Left hindlimb (tissue), 1 donor: Measurements from ENCODE around the gene NUPR1.
"Not testable (repeated sequence)": the region's sequence is repeated elsewhere in the genome, so short reads cannot be mapped to it uniquely, and the experiment has no call there.

Source experiments
- DNase-seq: peaks from one replicate; pipeline ENCODE4 v3.0.0-alpha.2; 2018

The NUPR1 gene, protein sequence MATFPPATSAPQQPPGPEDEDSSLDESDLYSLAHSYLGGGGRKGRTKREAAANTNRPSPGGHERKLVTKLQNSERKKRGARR

DNA sequence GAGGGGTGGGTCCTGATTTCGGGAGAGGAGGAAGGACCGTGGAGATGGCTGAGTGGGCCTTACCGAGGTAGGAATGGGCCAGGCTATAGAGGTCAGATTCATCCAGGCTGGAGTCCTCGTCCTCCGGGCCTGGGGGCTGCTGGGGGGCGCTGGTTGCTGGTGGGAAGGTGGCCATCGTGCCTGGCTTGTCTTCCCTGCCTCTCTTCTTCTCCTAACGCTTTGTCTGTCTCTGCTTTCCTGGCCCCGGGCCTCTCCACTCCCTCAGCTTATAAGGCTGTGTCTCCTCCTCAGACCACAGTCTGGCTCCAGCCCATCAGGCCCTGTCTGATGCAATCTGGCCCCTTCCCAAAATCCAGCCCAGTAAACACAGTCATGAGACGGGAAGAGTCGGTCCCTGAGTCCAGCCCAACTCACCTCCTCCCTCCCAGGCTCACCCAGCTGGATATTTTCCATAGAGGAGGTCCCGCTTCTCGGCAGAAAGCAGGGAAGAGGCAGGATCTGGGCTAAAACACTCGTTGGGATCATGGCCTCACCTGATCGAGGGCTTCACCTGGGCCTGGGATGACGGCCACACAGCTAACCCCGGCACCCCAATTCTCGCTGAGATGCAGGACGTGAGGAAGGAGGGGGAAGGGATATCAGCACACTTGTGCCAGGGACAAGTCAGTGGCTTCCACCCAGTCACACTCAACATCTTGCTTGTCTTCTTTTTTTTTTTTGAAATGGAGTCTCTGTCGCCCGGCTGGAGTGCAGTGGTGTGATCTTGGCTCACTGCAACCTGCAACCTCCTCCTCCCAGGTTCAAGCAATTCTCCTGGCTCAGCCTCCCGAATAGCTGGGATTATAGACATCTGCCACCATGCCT is at the start of gene NUPR1:
NUPR1 (minus strand) TSS at position 242 of the 864 bp plus-strand sequence; CDS start at position 175, 67 bp downstream.
- DNase-seq = peak; percentile 96

DNA sequence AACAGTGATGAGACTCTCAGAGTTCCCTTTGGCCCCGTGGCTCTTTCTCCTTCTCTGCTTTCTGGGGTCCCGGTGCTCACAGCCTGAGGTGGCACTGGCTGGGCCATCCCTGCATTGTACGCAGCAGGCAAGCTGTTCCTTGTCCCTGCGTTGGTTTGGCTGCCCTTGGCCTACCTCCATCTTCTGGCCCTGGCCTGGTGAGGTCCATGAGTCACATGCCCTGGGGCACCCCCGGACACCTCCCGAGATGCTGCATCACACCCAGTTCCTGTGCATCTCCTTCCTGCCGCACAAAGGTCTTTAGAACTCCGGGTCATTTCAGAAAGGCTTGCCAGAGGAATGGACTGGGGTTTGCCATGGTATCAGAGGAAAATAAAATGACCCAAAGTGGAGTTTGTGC is 48.6 kb upstream of the NUPR1 start:
- no peak for DNase-seq

DNA sequence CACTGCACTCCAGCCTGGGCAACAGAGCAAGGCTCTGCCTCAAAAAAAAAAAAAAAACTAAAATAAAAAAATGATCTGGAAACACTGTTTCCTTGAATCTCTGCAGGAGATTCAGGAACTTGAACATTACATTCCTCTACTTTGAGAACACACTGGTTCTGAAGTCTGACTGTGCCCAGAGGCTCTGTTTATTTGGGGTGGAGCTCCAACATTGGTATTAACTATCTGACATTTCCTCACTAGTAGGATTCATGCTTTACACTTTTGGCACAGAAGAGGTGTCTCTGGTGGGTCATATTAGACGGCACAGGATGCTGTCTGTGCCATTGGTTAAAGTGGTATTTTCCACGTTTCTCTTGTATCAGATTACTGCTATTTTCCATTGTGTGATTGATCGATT is 47.7 kb upstream of the NUPR1 start:
- no peak for DNase-seq

DNA sequence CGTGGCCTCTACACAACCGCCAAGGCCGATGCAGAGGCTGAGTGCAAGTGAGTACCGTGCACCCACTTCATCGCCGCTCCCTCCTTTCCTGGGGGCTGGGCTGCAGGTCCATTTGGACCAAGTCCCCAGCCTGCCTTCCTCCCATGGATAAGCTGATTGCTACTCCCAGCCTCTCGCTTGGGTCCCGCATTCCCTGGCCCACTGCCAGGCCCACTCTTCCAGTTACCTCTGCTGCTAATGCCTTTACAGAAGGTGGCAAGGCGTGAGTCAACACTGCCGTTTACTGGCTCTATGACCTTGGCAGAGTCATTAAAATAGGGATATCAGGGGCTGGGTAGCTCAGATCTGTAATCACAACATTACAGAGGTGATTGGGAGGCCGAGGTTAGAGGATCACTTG is 46.9 kb upstream of the NUPR1 start:
- no peak for DNase-seq

DNA sequence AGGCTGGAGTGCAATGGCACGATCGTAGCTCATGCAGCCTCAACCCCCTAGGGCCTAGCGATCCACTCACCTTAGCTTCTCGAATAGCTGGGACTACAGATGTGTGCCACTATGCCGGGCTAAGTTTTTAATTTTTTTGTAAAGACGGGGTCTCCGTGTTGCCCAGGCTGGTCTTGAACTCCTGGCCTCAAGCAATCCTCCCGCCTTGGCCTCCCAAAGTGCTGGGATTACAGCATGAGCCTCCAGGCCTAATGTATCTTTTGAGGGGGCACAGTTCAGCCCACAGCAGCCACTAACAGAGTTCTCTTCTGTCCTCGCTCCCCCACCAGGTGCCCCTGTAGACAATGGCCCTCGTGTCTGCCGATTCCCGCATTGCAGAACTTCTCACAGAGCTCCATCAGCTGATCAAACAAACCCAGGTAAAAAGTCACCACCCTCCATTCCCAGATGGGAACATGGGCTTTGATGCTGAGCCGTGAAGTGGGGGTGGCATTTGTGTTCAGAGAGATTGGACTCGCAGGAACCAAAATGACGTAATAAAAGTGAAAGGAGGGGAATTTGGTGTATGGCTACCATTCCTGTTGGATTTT is 42.0 kb upstream of the NUPR1 start:
- DNase-seq = no peak

GRCh38 chr16:28575446-28576109 is 36.8 kb upstream of the NUPR1 start:
- no peak for DNase-seq

DNA sequence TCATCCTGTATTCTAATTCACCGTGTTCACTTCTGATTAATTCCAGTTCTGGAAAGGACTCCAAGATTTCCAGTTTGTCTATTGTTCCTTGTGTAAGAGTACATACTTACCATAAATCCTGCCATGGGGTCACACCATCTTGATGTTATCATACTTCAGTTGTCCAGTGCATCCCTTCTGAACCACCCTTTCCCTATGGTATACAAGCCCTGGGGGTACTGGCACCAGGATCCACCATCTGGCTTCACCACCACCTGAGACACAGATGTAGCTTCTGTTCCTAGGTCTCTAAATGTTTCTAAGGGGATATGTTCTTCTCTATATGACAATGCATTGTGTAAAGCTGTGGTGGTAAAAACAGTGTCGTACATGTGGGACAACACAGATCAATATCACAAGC is 36.2 kb upstream of the NUPR1 start:
- DNase-seq = no peak

GRCh38 chr16:28573738-28574718 is 35.3 kb upstream of the NUPR1 start:
- no peak for DNase-seq

DNA sequence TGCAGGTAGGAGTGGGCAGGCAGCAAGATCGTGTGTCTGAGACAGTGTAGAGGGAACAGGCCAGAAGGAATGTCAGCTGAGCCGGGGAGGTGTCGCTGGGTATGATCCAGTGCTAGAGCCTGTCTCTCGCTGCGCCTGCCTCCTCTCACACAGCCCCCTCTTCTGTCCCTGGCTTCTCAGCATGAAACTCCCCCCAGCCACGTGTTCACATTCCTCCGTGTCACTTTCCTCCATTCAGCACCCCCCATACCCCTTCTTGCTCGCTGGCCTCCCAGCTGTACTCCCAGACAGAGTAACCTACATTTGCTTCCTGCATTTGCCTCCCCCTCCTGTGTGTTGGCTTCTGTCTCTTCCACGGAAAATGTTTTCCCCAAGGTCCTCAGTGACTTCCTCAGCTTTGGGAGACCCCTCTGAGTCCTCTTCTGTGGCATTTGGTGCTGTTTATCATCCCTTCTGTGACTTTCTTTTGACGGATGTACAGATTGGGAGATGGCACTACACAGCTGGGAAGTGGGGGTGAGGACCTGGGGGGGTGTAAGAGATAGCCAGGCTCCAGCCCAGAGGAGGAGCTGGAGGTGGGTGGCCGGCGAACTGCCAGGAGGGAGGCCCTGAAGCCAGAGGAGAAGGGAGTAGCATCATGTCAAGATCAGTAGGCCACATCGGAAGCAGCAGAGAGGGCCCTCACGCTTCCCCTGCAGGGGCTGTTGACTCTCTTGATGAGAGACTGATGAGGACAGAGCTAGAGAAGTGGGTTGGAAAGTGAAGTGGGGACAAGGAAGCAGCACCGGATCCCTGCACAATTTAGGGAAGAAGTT is 34.1 kb upstream of the NUPR1 start:
- peak; percentile 81 for DNase-seq

- no peak for DNase-seq
Measured at GRCh38 chr16:28569968-28570752, 31.4 kb upstream of the NUPR1 start.

GRCh38 chr16:28569021-28569420 is 30.2 kb upstream of the NUPR1 start:
- DNase-seq = no peak

- no peak for DNase-seq
Measured at GRCh38 chr16:28567292-28567691, 28.5 kb upstream of the NUPR1 start.

DNA sequence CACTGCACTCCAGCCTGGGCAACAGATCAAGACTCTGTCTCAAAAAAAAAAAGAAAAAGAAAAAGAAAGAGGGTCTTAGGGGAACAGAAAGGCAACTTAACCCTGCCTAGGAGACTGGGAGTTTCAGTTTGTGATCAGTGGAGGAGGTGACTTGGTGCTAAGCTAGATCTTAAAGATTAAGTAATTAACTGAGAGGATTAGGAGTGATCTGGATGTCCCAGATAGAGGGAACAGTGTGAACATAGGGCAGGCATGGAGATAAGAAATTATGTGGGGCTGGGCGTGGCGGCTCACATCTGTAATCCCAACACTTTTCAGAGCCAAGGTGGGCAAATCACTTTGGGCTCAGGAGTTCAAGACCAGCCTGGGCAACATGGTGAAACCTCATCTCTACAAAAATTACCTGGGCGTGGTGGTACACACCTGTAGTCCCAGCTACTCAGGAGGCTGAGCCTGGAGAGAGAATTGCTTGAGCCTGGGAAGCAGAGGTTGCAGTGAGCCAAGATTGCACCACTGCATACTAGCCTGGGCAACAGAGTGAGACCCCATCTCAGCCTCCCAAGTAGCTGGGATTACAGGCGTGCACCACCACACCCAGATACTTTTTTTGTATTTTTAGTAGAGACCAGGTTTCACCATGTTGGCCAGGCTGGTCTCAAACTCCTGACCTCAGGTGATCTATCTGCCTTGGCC is 27.6 kb upstream of the NUPR1 start:
- not testable (repeated sequence) for DNase-seq

- no peak for DNase-seq
Measured at GRCh38 chr16:28563218-28563617, 24.4 kb upstream of the NUPR1 start.

- no peak for DNase-seq
Measured at GRCh38 chr16:28562199-28562598, 23.4 kb upstream of the NUPR1 start.

DNA sequence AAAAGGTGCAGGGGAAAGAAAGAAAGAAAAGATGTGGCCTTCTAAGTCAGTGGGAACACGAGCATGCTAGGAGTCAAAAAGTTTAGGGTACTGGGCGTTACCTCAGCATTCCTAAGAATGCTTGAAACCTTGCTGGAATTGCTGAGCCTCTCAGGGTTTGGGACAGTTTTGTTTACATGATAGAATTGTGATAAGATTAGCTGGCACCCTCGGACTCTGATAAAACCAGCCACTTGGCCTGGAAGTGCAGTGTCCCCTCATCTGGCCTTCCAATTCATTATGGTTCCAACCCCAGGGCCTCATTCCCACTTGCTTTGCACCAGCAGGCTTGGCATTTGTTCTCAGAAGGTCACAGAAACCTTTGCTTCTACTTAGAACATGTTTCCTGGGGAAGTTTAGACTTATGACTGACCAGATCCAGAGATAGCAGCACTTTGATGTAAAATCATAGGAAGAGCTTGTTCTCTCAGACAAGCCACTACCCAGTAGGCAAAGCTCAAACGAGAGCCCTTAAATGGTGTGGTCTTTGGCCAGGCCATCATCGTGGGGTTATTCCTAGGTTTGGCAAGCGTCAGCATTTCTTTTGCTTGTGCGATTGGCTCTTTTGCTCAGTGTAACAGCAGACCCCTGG is 22.9 kb upstream of the NUPR1 start:
- DNase-seq = no peak

GRCh38 chr16:28558456-28558855 is 19.7 kb upstream of the NUPR1 start:
- DNase-seq = no peak

DNA sequence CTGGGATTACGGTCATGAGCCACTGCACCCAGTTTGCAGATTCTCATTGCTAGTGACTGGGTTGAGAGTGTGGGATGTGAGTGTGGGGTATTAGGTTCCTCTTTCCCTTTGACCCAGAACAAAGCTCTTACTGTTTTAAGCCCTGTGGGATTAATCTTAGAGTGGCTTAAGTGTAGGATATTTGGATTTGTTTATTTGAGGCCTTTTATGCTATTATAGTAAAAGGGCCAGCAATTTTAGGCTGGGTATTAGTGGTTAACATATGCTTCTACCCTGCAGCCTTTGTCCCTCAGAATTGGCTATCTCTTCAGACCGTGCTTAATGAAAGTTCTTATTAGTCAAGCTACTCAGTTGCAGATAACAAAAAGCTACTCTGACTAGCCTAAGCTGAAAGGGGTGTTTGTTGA is 18.1 kb upstream of the NUPR1 start:
- no peak for DNase-seq

- no peak for DNase-seq
Measured at GRCh38 chr16:28555561-28555960, 16.8 kb upstream of the NUPR1 start.
